Fibroblast of lung (primary cell): ENCODE measurements around the gene CHCHD6. TPM values are rescaled to one million over a fixed set of nuclear protein-coding genes. Genes with fewer than 3 reads are reported as not detected.

ENCODE experiments used
- DNase-seq, 2 donors: peaks; one replicate each; pipeline versions ENCODE4 v3.0.0 to v3.0.0-alpha.2; 2010; ENCODE audit warnings: low read depth in 2 of 2
- H2AFZ ChIP-seq: 2 replicates; pipeline ENCODE4 v1.5.1; 2012; ENCODE audit warnings: low read length, control low read depth, inconsistent platforms
- H3K27ac ChIP-seq: 2 replicates; pipeline ENCODE4 v1.5.1; 2011; ENCODE audit warnings: low read length, control low read depth; ENCODE audit not compliant: insufficient read depth
- H3K27me3 ChIP-seq: 2 replicates; pipeline ENCODE4 v1.5.1; 2011; ENCODE audit warnings: mild to moderate bottlenecking, low read length; ENCODE audit not compliant: control insufficient read depth, insufficient read depth
- H3K36me3 ChIP-seq: 2 replicates; pipeline ENCODE4 v1.5.1; 2011; ENCODE audit warnings: low read length; ENCODE audit not compliant: control insufficient read depth, insufficient read depth
- H3K4me1 ChIP-seq: 2 replicates; pipeline ENCODE4 v1.5.1; 2011; ENCODE audit warnings: low read length; ENCODE audit not compliant: control insufficient read depth, insufficient read depth; ENCODE audit errors: extremely low read depth
- H3K4me2 ChIP-seq: 2 replicates; pipeline ENCODE4 v1.5.1; 2011; ENCODE audit warnings: low read length, control low read depth; ENCODE audit not compliant: insufficient read depth; ENCODE audit errors: extremely low read depth
- H3K4me3 ChIP-seq, 4 experiments: fragments of 200-600 bp in 1 of 4; sonication (generic) in 1 of 4; replicated peaks in 1 of 4; 2 replicates each; pipeline ENCODE4 v1.5.1; 2011 to 2016; ENCODE audit warnings: low read length in 4 of 4, low read depth in 3 of 4, mild to moderate bottlenecking in 3 of 4, control low read depth in 2 of 4, inconsistent platforms in 1 of 4, mixed read lengths in 1 of 4; ENCODE audit not compliant: insufficient read depth in 1 of 4; ENCODE audit errors: control extremely low read depth in 1 of 4
- H3K79me2 ChIP-seq: 2 replicates; pipeline ENCODE4 v1.5.1; 2012; ENCODE audit warnings: mild to moderate bottlenecking, low read length, inconsistent platforms; ENCODE audit not compliant: control insufficient read depth, insufficient read depth
- H3K9ac ChIP-seq: 2 replicates; pipeline ENCODE4 v1.5.1; 2011; ENCODE audit warnings: mild to moderate bottlenecking, low read length, control low read depth; ENCODE audit not compliant: insufficient read depth
- H3K9me3 ChIP-seq: 2 replicates; pipeline ENCODE4 v1.5.1; 2012; ENCODE audit warnings: low read depth, low read length; ENCODE audit not compliant: control insufficient read depth, insufficient read depth
- H4K20me1 ChIP-seq: 2 replicates; pipeline ENCODE4 v1.5.1; 2011; ENCODE audit warnings: low read length; ENCODE audit not compliant: control insufficient read depth, insufficient read depth; ENCODE audit errors: extremely low read depth
- EZH2 ChIP-seq: IDR thresholded peaks from 2 replicates; pipeline ENCODE4 v1.5.1; 2012; ENCODE audit warnings: low read length, control low read depth, mild to moderate bottlenecking; ENCODE audit errors: missing control alignments
- polyA plus RNA-seq, 2 donors: library from polyadenylated mRNA; depleted of rRNA in 1 of 2; stranded (reverse) in 1 of 2; unstranded in 1 of 2; fragments of >200 nt; gene quantifications; 2 replicates each; pipeline ENCODE4 v1.2.1, GENCODE V29; 2011 to 2012; ENCODE audit warnings: missing spikeins in 1 of 2
- total RNA-seq: library from RNA; depleted of rRNA; stranded (reverse); fragments of >200 nt; gene quantifications from 2 replicates; pipeline ENCODE4 v1.2.1, GENCODE V29; 2014
- TF ChIP-seq, protein P1 (sequence below), 2 donors: IDR thresholded peaks in 1 of 2; conservative IDR thresholded peaks in 1 of 2; 1 replicate in 1 of 2; 2 replicates in 1 of 2; pipeline ENCODE4 v1.5.1; 2011 to 2012; ENCODE audit warnings: low read length in 2 of 2, control low read depth in 1 of 2, inconsistent platforms in 1 of 2, low read depth in 1 of 2, mild to moderate bottlenecking in 1 of 2

The CHCHD6 gene
- total and polyA plus RNA-seq, 2 donors (not counting 1 experiment from before 2014, with no cell fraction given) = 9.5 to 11.1 TPM

DNA sequence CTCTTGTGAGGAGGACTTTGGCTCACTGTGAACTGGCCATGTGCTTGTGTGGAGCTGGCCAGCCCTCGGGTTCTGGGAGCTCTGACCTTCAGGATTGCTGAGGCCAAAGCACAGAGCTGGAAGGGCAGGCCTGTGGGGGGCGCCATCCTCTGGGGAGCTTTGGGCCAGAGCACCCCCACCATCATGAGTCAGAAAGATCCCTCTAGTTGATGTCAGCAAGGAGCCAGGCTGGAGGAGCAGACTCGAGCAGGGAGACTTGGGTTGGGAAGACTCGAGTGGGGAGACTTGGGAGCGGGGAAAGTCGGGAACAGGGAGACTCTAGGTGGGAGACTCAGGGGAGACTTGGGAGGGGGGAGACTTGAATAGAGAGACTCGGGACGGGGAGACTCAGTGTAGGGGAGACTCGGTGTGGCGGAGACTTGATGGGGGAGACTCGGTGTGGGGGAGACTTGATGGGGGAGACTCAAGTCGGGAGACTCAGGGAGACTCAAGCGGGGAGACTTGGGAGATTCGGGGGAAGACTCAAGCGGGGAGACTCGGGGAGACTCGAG, 241.2 kb downstream of the CHCHD6 start:
- no peak overlapping the region for H3K9ac ChIP-seq
- DNase-seq = no peak

DNA sequence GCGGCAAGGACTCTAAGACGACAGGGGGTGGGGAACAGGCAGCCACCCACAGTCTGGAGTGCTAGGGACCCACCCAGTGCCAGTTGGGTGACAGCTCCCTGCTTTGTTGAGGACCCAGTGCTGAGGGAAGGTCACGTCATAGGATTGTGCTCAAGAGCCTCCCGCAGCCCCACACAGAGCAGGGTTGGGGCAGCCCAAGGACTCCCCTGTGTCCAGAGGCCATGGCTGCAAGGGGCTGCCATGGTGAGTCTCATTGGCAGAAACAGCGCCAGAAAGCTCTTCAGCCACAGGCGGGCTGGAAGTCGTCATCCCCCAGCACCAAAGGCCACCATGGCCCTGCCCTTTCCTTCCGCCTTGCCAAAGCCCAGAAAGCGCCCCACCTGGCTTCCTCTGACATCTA, 241.9 kb downstream of the CHCHD6 start:
- Histone ChIP-seq H3K4me1 (no peaks in the 10 kb centered on the region), H2AFZ (no peak overlapping the region), H3K4me3 (no peak overlapping the region), H3K79me2 (no peaks in the 10 kb centered on the region), H3K9ac (no peak overlapping the region), H3K36me3 (no peaks in the 10 kb centered on the region), H3K27ac (no peak overlapping the region), H3K4me2 (no peak overlapping the region), H3K27me3 (no peaks in the 10 kb centered on the region), H3K9me3 (no peaks in the 10 kb centered on the region), H4K20me1 (no peaks in the 10 kb centered on the region)
- TF ChIP-seq, protein P1, sequence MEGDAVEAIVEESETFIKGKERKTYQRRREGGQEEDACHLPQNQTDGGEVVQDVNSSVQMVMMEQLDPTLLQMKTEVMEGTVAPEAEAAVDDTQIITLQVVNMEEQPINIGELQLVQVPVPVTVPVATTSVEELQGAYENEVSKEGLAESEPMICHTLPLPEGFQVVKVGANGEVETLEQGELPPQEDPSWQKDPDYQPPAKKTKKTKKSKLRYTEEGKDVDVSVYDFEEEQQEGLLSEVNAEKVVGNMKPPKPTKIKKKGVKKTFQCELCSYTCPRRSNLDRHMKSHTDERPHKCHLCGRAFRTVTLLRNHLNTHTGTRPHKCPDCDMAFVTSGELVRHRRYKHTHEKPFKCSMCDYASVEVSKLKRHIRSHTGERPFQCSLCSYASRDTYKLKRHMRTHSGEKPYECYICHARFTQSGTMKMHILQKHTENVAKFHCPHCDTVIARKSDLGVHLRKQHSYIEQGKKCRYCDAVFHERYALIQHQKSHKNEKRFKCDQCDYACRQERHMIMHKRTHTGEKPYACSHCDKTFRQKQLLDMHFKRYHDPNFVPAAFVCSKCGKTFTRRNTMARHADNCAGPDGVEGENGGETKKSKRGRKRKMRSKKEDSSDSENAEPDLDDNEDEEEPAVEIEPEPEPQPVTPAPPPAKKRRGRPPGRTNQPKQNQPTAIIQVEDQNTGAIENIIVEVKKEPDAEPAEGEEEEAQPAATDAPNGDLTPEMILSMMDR (conservative IDR thresholded peaks at IDR 0.05 in 1 of 2, IDR thresholded peaks at IDR 0.05 in 1 of 2; ENCODE audit: low read depth in 1 of 2, low read length in 2 of 2) = no peak
- TF ChIP-seq EZH2 = no peak
- no peak for DNase-seq

More for the DNA sequence above, 241.2 kb downstream of the CHCHD6 start:
- Histone ChIP-seq H3K79me2 (no peaks in the 10 kb centered on the region), H4K20me1 (no peaks in the 10 kb centered on the region), H3K4me3 (no peak overlapping the region), H3K27me3 (no peaks in the 10 kb centered on the region), H3K27ac (no peak overlapping the region), H2AFZ (no peak overlapping the region), H3K9me3 (no peaks in the 10 kb centered on the region), H3K4me1 (no peaks in the 10 kb centered on the region), H3K4me2 (no peak overlapping the region), H3K36me3 (no peaks in the 10 kb centered on the region)
- TF ChIP-seq EZH2 = no peak
- TF ChIP-seq, protein P1 (conservative IDR thresholded peaks at IDR 0.05 in 1 of 2, IDR thresholded peaks at IDR 0.05 in 1 of 2; ENCODE audit: low read depth in 1 of 2, low read length in 2 of 2) = no peak

DNA sequence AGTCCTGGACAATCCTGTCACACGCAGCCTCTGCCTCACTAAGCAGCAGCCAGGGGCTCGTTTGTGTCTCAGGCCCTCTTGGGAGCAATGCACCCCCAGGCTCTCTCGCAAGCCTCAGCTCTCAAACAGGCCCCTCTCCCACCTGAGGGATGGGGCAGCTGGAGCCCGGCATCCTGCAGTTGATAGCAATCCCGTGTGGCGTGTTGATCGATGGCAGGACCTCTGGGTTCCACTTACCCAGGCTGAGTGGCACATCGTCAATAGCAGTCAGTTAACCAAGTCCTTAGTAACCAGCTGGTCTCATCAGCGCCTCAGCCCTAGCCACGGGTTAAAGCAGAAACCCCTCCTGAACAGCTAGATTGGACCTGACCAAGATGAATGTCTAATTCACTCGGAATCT, 242.4 kb downstream of the CHCHD6 start:
- no peak overlapping the region for H2AFZ ChIP-seq
- H3K4me1 ChIP-seq = no peaks in the 10 kb centered on the region
- H4K20me1 ChIP-seq = no peaks in the 10 kb centered on the region
- H3K4me2 ChIP-seq = no peak overlapping the region
- H3K9ac ChIP-seq = no peak overlapping the region
- no peaks in the 10 kb centered on the region for H3K27me3 ChIP-seq
- TF ChIP-seq EZH2 = no peak
- TF ChIP-seq, protein P1 (conservative IDR thresholded peaks at IDR 0.05 in 1 of 2, IDR thresholded peaks at IDR 0.05 in 1 of 2; ENCODE audit: low read depth in 1 of 2, low read length in 2 of 2) = no peak
- H3K79me2 ChIP-seq = no peaks in the 10 kb centered on the region
- no peak overlapping the region for H3K27ac ChIP-seq
- no peak overlapping the region for H3K4me3 ChIP-seq
- DNase-seq = no peak
- H3K36me3 ChIP-seq = no peaks in the 10 kb centered on the region
- H3K9me3 ChIP-seq = no peaks in the 10 kb centered on the region
